ENCODE results near the gene NRF1.
"Not testable (repeated sequence)": the region's sequence is repeated elsewhere in the genome, so short reads cannot be mapped to it uniquely, and the experiment has no call there.

NRF1 gene

DNA sequence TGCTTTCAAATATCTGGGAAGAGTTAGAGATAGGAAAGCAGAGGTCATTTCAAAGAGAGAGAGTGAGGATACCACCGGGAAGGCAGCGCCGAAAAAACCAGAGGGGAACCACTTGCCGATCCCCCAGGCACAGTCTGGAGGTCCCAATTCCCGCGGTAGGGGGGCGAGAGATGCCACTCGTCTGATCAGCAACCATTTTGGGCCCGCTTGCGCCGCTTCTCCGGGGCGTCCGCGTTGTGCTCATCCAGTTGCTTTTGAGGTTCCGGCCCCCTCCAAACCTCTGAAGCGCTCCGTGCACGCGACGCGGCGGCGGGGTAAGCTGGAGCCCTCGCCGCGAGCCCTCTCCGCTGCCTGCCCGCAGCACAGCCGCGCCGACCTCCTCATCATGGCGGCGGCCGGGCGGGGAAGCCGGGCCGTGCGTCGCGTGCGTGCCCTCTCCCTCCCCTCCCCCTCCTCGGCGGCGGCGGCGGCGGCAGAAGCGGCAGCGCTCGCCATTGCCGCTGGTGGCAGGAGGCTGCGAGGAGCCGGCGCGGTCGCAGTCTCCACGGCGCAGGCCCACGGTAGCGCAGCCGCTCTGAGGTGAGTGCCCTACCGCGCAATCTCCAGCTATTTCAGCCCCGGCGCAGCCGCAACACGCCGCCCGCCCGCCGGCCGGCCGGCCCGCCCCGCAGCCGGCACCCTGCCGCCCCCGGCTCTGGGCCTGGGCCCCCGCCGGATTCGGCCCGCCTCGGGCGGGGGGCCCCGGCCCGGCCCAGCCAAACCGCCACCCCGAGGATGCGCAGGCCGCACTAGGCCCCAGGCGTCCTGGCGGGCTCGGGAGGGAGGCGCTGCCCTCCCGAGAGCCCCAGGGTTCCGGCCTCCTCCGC is at the start of gene NRF1:
NRF1 (plus strand) TSS at position 475 of the 866 bp plus-strand sequence. CDS start 45,632 bp downstream, outside the sequence.
- DNase-seq (ENCODE audit: low read depth) = peak; percentile 96
- peak within 1 kb of the TSS; percentile 91 for H3K4me3 ChIP-seq (ENCODE audit: low read depth, low read length)
- TF ChIP-seq, protein P1, sequence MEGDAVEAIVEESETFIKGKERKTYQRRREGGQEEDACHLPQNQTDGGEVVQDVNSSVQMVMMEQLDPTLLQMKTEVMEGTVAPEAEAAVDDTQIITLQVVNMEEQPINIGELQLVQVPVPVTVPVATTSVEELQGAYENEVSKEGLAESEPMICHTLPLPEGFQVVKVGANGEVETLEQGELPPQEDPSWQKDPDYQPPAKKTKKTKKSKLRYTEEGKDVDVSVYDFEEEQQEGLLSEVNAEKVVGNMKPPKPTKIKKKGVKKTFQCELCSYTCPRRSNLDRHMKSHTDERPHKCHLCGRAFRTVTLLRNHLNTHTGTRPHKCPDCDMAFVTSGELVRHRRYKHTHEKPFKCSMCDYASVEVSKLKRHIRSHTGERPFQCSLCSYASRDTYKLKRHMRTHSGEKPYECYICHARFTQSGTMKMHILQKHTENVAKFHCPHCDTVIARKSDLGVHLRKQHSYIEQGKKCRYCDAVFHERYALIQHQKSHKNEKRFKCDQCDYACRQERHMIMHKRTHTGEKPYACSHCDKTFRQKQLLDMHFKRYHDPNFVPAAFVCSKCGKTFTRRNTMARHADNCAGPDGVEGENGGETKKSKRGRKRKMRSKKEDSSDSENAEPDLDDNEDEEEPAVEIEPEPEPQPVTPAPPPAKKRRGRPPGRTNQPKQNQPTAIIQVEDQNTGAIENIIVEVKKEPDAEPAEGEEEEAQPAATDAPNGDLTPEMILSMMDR (IDR thresholded peaks at IDR 0.05; ENCODE audit: insufficient read depth, low read depth, low read length, missing control alignments) = no peak

DNA sequence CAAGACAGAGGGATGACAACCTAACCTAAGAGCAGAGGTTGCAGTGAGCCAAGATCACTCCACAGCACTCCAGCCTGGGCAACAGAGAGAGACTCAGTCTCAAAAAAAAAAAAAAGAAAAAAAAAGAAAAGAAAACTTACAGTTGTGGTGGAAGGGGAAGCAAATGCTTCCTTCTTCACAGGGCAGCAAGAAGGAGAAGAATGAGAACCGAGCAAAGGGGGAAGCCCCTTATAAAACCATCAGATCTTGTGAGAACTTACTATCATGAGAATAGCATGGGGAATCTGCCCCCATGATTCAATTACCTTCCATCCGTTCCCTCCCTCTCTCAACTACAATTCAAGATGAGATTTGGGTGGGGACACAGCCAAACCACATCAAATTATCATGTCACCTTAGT is 45.2 kb upstream of the NRF1 start:
- H3K4me3 ChIP-seq (ENCODE audit: low read depth, low read length); DNase-seq (ENCODE audit: low read depth): not testable (repeated sequence)

DNA sequence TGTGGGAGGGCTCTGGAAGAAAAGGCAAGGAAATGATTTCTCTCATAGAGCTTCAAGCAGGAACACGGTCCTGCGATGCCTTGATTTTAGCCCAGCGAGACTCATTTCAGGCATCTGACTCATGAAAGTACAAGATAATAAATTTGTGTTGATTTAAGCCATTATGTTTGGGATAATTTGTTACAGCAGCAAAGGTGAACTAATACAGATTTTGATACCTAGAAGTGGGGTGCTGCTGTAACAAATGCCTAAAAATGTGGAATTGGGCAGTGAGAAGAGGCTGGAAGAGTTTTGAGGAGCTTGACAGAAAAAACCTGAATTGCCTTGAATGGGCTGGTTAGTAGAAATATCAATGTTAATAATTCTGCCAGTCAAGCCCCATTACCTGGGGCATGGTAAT is 44.1 kb upstream of the NRF1 start:
- TF ChIP-seq, protein P1 (IDR thresholded peaks at IDR 0.05; ENCODE audit: insufficient read depth, low read depth, low read length, missing control alignments) = no peak
- no peak overlapping the region for H3K4me3 ChIP-seq (ENCODE audit: low read depth, low read length)
- DNase-seq (ENCODE audit: low read depth) = no peak

DNA sequence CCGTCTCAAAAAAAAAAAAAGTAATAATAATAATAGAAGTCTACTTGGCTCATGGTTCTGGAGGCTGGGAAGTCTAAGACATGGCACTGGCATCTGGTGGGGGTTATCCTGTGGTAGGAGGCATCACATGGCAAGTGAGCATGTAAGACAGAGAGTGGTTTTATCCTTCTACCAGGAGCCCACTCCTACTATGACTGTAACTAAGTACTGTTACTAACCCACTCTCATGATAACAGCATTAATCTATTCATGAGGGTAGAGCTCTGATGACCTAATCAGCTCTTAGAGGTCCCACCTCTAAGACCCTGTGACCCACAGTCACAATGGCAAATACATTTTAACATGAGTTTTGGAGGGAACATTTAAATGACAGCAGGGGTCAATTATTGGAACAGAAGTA is 43.3 kb upstream of the NRF1 start:
- H3K4me3 ChIP-seq (ENCODE audit: low read depth, low read length) = no peak overlapping the region
- TF ChIP-seq, protein P1 (IDR thresholded peaks at IDR 0.05; ENCODE audit: insufficient read depth, low read depth, low read length, missing control alignments) = no peak
- no peak for DNase-seq (ENCODE audit: low read depth)

DNA sequence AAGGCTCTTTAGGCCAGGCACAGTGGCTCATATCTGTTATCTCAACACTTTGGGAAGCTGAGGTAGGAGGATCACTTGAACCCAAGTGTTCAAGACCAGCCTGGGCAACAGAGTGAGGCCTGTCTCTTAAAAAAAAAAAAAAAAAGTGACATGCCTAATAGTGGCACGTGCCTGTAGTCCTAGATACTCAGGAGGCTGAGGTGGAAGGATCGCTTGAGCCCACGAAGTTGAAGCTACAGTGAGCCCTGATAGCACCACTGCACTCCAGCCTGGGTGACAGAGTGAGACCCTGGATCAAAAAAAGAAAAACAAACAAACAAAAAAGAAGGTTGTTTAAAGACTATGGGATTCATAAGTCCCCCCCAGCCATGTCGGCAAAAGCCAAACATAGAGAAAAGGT is 42.2 kb upstream of the NRF1 start:
- DNase-seq (ENCODE audit: low read depth) = no peak
- no peak overlapping the region for H3K4me3 ChIP-seq (ENCODE audit: low read depth, low read length)

DNA sequence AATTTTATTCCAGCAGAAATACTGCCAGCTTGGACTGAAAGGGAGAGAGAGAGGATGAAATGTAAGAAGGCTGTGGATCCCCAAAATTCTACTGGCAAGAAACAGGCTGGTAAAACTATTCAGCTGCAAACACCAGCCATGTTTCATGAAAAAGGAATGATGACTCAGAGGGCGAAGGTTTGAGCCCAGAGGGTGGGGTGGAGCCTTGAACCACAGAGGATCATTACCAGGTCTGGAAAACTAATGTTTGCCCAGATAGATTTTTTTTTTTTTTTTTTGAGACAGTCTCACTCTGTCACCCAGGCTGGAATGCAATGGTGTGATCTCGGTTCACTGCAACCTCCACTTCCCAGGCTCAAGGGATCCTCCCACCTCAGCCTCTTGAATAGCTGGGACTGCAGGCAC is 41.7 kb upstream of the NRF1 start:
- no peak for DNase-seq (ENCODE audit: low read depth)
- TF ChIP-seq, protein P1 (IDR thresholded peaks at IDR 0.05; ENCODE audit: insufficient read depth, low read depth, low read length, missing control alignments) = no peak
- H3K4me3 ChIP-seq (ENCODE audit: low read depth, low read length) = no peak overlapping the region

More for the DNA sequence above, 42.2 kb upstream of the NRF1 start:
- TF ChIP-seq, protein P1 (IDR thresholded peaks at IDR 0.05; ENCODE audit: insufficient read depth, low read depth, low read length, missing control alignments) = no peak

DNA sequence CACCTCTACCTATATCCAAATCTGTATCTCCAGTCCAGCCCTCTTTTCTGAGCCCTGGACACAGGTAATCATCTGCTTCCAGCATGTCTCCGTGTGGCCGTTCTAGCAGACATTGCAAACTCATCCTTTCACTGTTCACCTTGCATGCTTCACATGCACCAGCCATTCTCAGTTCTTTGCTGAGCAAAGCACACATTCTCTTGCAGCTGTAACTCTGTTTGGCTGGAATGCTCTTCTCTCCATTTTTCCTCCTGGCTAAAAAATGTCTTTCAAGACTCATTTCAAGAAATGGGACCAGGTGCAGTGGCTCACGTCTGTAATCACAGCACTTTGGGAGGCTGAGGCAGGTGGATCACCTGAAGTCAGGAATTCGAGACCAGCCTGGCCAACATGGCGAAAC is 40.3 kb upstream of the NRF1 start:
- TF ChIP-seq, protein P1 (IDR thresholded peaks at IDR 0.05; ENCODE audit: insufficient read depth, low read depth, low read length, missing control alignments) = no peak
- no peak for DNase-seq (ENCODE audit: low read depth)
- no peak overlapping the region for H3K4me3 ChIP-seq (ENCODE audit: low read depth, low read length)
